Heart left ventricle (tissue), 16 donors: Measurements from ENCODE around the gene L2HGDH. TPM values are rescaled to one million over a fixed set of nuclear protein-coding genes. Genes with fewer than 3 reads are reported as not detected.

ENCODE experiments used
- ATAC-seq, 4 donors: fragments of 200-7000 bp; cut with Tn5 transposase; one replicate each; pipeline ENCODE4 v1.9.1; 2020 to 2022; ENCODE audit warnings: moderate library complexity in 4 of 4, mild to moderate bottlenecking in 3 of 4, moderate number of reproducible peaks in 1 of 4
- DNase-seq, 5 donors: peaks; one replicate each; pipeline ENCODE4 v3.0.0-alpha.2; 2020
- H3K27ac ChIP-seq, 12 donors: fragments of 200-600 bp; sonication (generic) in 4 of 12; one replicate each; pipeline versions ENCODE4 v1.5.0 to v1.8.0; 2016 to 2022; ENCODE audit warnings: mild to moderate bottlenecking in 2 of 12
- H3K27me3 ChIP-seq, 9 donors: fragments of 200-600 bp; sonication (generic) in 2 of 9; one replicate each; pipeline versions ENCODE4 v1.5.1 to v1.8.0; 2016 to 2022; ENCODE audit warnings: mild to moderate bottlenecking in 3 of 9
- H3K36me3 ChIP-seq, 9 donors: fragments of 200-600 bp; sonication (generic) in 2 of 9; one replicate each; pipeline versions ENCODE4 v1.5.0 to v1.8.0; 2018 to 2022; ENCODE audit warnings: mild to moderate bottlenecking in 2 of 9
- H3K4me1 ChIP-seq, 12 donors: fragments of 200-600 bp; sonication (generic) in 4 of 12; one replicate each; pipeline versions ENCODE4 v1.5.0 to v1.8.0; 2016 to 2022; ENCODE audit warnings: mild to moderate bottlenecking in 3 of 12
- H3K4me3 ChIP-seq, 12 donors: fragments of 200-600 bp; sonication (generic) in 4 of 12; one replicate each; pipeline versions ENCODE4 v1.5.0 to v1.8.0; 2017 to 2022; ENCODE audit warnings: mild to moderate bottlenecking in 9 of 12, moderate library complexity in 4 of 12
- H3K9me3 ChIP-seq, 12 donors: fragments of 200-600 bp; sonication (generic) in 4 of 12; one replicate each; pipeline versions ENCODE4 v1.5.0 to v1.8.0; 2016 to 2022; ENCODE audit warnings: mild to moderate bottlenecking in 1 of 12
- CTCF ChIP-seq, 12 donors: fragments of 200-600 bp; sonication (generic) in 4 of 12; IDR thresholded peaks; one replicate each; pipeline versions ENCODE4 v1.5.0 to v1.8.0; 2018 to 2022; ENCODE audit warnings: antibody characterized with exemption in 12 of 12, mild to moderate bottlenecking in 5 of 12
- POLR2A ChIP-seq, 2 donors: fragments of 450-650 bp; IDR thresholded peaks; one replicate each; pipeline ENCODE4 v1.6.1; 2017; ENCODE audit warnings: antibody characterized with exemption in 2 of 2, mild to moderate bottlenecking in 2 of 2, moderate library complexity in 2 of 2
- WGBS, 4 donors: extraction: QIAGEN DNeasy Blood & Tissue Kit in 2 of 4; methylation state at CpG; one replicate each; pipeline versions ENCODE4 v1.1.5 to v1.1.7; 2013 to 2018; 5-methylcytosine and 5-hydroxymethylcytosine counted together
- intact Hi-C, 10 donors: fragments of 100-400 bp; cut with DNase I; formaldehyde crosslinking; loops; one replicate each; pipeline versions ENCODE4 v1.11.1 to v1.14.2; 2022
- microRNA-seq, 4 donors: library from miRNA; unstranded; fragments of <30 nt; microRNA quantifications; one replicate each; pipeline versions ENCODE4 to v1.2.0, GENCODE V29; 2017 to 2020
- polyA plus RNA-seq, 2 donors: library from polyadenylated mRNA; stranded (reverse); fragments of 200-250 nt; gene quantifications; one replicate each; pipeline ENCODE4 v1.2.3, GENCODE V29; 2013
- total RNA-seq, 9 donors: library from RNA; depleted of rRNA in 2 of 9; stranded (reverse); fragments of >200 nt in 2 of 9; fragmentation: NEBNext Ultra II Directional in 3 of 9; extraction: Animal tissue kit (Norgen Biotek cat#: 25700) in 3 of 9; gene quantifications; one replicate each; pipeline versions ENCODE4 v1.1.0 to v1.2.4, GENCODE V29; 2016 to 2023
- donor health status: ischemic (EF 13 %, LVEDD 7.1; RV severe dilation, severe dysfunction).
- donor health status: healthy with polysubstance abuse.
- donor health status: DM: no; HTN: yes; CAD: no.
- donor health status: DM: no; HTN: no; CAD: no.
- donor health status: ischemic (EF 25% LVEDD 6.9; RV normal size, moderate dysfunction).
- donor health status: ischemic (EF 25% LVEDD 5.7; RV mildly dilated, moderate dysfunction).
- donor health status: healthy.
- donor health status: DM: yes; HTN: yes; CAD: no.
- donor health status: ischemic (EF 35%, LVEDD 5.7; RV mildly dilated, moderate dysfunction).
- donor health status: nonischemic (EF 11% LVEDD 7.7; RV severe dilation, severe dysfunction).
- donor health status: DM: yes; HTN: yes; CAD: no.
- donor health status: PGD.
- donor health status: ischemic (EF 29% LVEDD 5.4; RV normal size, mild dysfunction).
- donor health status: nonischemic (EF 23%, LVEDD 6.1; RV moderate dilation, normal function).

L2HGDH gene
- total and polyA plus RNA-seq, 11 donors: 2.5 to 12.2 (median 9.1) TPM

- Histone ChIP-seq H3K9me3 (no peaks in the 10 kb centered on the region), H3K27me3 (no peaks in the 10 kb centered on the region), H3K4me1 (no peaks in the 10 kb centered on the region), H3K27ac (no peak overlapping the region), H3K36me3 (peaks cover 0 to 91% (median 64%) of the 10 kb centered on the region in 9 donors), H3K4me3 (no peak overlapping the region)
- WGBS, 4 donors: 95 to 97% (median 96%) methylated on average over 2 of the region's 2 CpGs
- ATAC-seq (no peak), DNase-seq (no peak)
- no peak for TF ChIP-seq POLR2A (IDR thresholded peaks at IDR 0.05)
- no peak for TF ChIP-seq CTCF (IDR thresholded peaks at IDR 0.05)
- intact Hi-C loops: no loop called here
Measured at GRCh38 chr14:50198499-50198898, 113.5 kb downstream of the L2HGDH start.

GRCh38 chr14:50191499-50191898 lies 120.5 kb downstream of the L2HGDH start:
- DNase-seq (no peak), ATAC-seq (no peak)
- H3K36me3 ChIP-seq: peaks cover 0 to 79% (median 42%) of the 10 kb centered on the region in 9 donors
- no peaks in the 10 kb centered on the region for H3K27me3 ChIP-seq
- no peak for TF ChIP-seq POLR2A (IDR thresholded peaks at IDR 0.05)
- intact Hi-C loops: no loop called here
- no peaks in the 10 kb centered on the region for H3K9me3 ChIP-seq
- no peak overlapping the region for H3K4me3 ChIP-seq
- peaks cover 0 to 3% (median 0%) of the 10 kb centered on the region in 12 donors for H3K4me1 ChIP-seq
- no peak overlapping the region for H3K27ac ChIP-seq
- 82 to 94% (median 93%) methylated on average over 1 of the region's 1 CpG for WGBS, 4 donors

Small RNA genes within 50 kb of the gene (microRNA-seq; reads per million reads assigned to microRNA genes)
- 0 to 0.21 (median 0.06) reads per million in 4 donors for gene MIR4504

Other genes with a start within 250 kb of the L2HGDH start
- gene VCPKMT, start 195.7 kb downstream of the L2HGDH start, total RNA-seq: 1 to 10 TPM in 8 of 9 donors, under 1 TPM in 1; 0.95 to 4.9 (median 2.9) TPM
- gene VCPKMT, start 195.7 kb downstream of the L2HGDH start, polyA plus RNA-seq: 1 to 10 TPM; 4.1 to 7.1 TPM
- gene SOS2, start 80.7 kb downstream of the L2HGDH start, total RNA-seq: 10 to 100 TPM; 26.4 to 47.3 (median 31.5) TPM
- 10 to 100 TPM in 1 of 2 donors, 1 to 10 TPM in 1; 8.8 to 25.9 TPM for gene SOS2, start 80.7 kb downstream of the L2HGDH start, polyA plus RNA-seq
- gene DMAC2L, start 95 bp upstream of the L2HGDH start, total RNA-seq: 10 to 100 TPM; 12.6 to 29.9 (median 23.7) TPM
- gene DMAC2L, start 95 bp upstream of the L2HGDH start, polyA plus RNA-seq: 10 to 100 TPM; 16.0 to 19.8 TPM
- 1 to 10 TPM; 1.7 to 7.0 (median 2.6) TPM for gene CDKL1, start 84.7 kb upstream of the L2HGDH start, total RNA-seq
- 1 to 10 TPM in 1 of 2 donors, under 1 TPM in 1; 0.34 to 2.1 TPM for gene CDKL1, start 84.7 kb upstream of the L2HGDH start, polyA plus RNA-seq
- 10 to 100 TPM in 8 of 9 donors, 1 to 10 TPM in 1; 9.0 to 43.3 (median 16.6) TPM for gene MAP4K5, start 220.3 kb upstream of the L2HGDH start, total RNA-seq
- 10 to 100 TPM in 1 of 2 donors, 1 to 10 TPM in 1; 4.7 to 17.0 TPM for gene MAP4K5, start 220.3 kb upstream of the L2HGDH start, polyA plus RNA-seq
- gene ATL1, start 247.9 kb upstream of the L2HGDH start, total RNA-seq: 1 to 10 TPM in 5 of 9 donors, under 1 TPM in 4; 0.28 to 3.1 (median 1.1) TPM
- gene ATL1, start 247.9 kb upstream of the L2HGDH start, polyA plus RNA-seq: under 1 TPM; 0.30 to 0.67 TPM